HG03342 (cell line): ENCODE data around the gene DECR2.

Experiments used
- ATAC-seq: cut with Tn5 transposase; IDR thresholded peaks from one replicate; pipeline ENCODE4 v1.9.1; 2021; ENCODE audit warnings: mild to moderate bottlenecking, moderate library complexity; ENCODE audit not compliant: unreplicated experiment

DECR2 gene

GRCh38 chr16:364595-365491 lies 36.8 kb upstream of the DECR2 start:
- ATAC-seq, result no peak

DNA sequence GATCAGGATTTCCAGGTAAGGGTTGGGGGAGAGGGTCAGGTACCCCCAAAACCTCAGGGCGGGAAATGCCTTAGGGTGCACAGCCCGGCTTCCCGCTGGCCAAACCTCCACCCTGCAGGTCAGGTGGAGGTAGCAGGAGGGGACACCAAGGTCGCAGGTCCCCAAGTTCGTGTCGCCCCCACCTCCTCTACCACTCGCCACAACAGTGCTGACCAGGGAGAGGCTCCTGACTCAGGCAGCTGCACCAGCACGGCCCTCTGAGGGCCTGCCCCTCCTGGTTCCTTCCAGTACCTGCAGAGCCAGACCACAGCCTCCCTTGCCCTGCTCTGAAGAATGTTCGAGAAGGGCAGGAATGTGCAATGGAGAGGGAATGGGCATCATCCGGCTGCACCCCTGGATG lies 35.2 kb upstream of the DECR2 start:
- ATAC-seq, result no peak

GRCh38 chr16:367333-367903 lies 34.3 kb upstream of the DECR2 start:
- ATAC-seq, result no peak

- ATAC-seq, result no peak
Observed at GRCh38 chr16:368388-369158, 33.1 kb upstream of the DECR2 start.

- ATAC-seq, result no peak
Observed at GRCh38 chr16:369275-369865, 32.3 kb upstream of the DECR2 start.

- no peak for ATAC-seq
Observed at GRCh38 chr16:369866-370436, 31.7 kb upstream of the DECR2 start.

DNA sequence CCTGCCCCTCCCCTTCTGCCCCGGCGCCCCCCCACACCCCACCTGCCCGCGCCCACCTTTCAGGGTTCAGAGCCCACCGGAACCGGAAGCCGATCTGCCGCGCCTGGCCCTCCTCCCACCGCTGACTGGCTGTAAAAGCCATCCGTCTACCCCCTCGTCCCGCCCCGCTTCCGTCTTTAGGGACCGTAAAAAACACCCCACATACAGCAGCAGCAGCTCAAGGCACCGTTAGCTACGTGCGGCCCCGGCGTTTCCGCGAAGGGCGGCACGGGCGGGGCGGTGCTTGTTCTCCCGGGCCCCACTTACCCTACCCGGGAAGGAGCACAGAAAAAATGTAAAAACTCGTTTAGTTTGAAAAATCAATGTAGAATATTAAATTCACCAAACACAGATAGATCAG lies 31.2 kb upstream of the DECR2 start, which contains the start of gene MRPL28:
TSS of gene MRPL28 (minus strand) at position 96 of the 400 bp plus-strand sequence. CDS start 320 bp downstream, outside the sequence.
- ATAC-seq, result peak; percentile 82

DNA sequence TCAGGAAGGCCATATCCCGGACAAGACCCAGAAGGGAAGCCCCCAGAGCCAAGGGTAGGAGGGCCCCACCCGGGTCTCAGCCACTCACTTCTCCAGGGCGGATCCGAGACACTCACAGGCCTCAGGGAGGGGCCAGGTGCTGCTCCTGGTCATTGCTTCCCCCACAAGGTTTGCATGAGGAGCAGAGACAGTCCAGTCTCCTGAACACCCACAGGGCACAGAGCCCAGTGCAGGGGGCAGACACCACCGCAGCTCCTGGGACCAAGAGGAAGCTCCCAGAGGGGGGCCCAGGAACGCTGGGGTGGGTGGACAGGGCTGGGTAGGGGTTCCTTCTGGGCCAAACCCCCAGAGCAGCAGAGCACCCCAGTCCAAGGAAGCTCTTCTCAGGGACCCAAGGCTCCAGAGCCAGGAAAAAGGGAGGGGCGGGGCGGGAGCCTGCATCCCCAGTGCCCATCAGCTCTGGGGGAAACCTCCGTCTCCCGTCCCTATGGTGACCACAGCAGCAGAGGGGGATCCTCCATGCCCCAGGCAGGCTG lies 30.6 kb upstream of the DECR2 start:
- ATAC-seq, result no peak

DNA sequence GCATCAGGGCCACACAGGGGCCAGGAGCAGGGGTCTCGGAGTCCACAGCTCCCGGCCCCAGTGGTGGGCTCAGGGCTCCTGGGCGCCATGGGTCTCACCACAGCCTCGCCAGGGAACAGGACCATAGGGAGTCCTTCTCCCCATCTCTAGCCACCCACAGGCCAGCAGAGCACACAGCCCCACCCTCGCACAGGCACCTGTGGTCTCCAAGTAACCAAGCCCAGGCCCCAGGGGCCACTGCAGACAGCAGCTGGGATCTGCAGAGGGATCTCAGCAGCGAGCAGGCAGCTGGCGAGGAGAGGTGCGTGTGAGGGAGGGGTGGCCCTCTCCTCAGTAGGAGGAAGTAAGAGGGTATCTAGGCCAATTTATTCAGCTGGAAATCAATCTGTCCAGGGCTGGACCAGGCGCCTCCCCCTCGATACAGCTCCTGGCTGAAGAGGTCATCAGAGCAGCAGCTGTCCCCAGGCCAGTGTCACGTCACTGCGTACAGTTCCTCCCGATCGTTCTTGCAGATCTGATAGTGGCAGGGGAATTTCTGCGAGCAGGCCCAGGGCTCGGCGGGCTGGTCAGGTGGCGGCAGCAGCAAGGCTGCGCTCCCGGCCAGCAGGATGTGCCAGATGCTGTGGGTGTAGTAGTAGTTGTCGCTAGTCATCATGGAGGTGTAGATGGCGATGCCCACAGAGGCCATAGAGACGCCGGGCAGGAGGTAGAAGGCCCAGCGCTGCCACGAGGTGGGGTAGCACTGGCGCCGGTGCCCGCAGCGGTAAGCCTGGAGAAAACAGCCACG lies 30.0 kb upstream of the DECR2 start:
- no peak for ATAC-seq

DNA sequence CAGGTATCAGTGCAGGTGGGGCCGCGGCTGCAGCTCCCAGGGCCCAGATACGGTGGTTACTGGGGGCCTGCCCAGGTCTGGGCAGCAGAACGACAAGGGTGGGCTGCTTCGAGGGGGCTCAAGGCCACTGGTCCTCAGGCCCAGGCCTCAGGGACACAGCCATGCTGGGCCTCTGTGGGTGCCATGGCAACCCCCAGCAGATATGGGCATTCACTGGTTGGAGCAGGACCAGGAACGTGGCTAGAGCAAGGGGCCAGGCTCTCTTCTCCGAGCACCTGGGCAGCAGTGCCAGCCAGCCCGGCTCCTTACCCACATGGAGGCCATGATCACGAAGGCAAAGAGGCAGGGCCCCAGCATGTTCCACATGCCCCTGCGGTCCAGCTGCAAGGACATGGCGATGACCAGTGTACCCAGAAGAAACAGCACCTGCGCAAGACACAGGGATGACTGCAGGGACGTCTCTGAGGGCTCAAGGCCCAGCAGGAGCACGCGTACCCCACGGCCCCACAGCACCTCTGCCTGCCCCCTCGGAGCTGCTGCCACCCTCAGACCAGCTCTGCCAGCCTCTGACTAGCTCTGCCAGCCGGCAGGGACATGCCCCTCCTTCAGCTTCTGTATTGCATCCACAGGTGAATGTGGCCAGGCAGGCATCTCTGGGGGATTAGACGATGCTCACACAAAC lies 29.2 kb upstream of the DECR2 start:
- no peak for ATAC-seq

GRCh38 chr16:373020-373598 lies 28.6 kb upstream of the DECR2 start:
- ATAC-seq, result no peak

DNA sequence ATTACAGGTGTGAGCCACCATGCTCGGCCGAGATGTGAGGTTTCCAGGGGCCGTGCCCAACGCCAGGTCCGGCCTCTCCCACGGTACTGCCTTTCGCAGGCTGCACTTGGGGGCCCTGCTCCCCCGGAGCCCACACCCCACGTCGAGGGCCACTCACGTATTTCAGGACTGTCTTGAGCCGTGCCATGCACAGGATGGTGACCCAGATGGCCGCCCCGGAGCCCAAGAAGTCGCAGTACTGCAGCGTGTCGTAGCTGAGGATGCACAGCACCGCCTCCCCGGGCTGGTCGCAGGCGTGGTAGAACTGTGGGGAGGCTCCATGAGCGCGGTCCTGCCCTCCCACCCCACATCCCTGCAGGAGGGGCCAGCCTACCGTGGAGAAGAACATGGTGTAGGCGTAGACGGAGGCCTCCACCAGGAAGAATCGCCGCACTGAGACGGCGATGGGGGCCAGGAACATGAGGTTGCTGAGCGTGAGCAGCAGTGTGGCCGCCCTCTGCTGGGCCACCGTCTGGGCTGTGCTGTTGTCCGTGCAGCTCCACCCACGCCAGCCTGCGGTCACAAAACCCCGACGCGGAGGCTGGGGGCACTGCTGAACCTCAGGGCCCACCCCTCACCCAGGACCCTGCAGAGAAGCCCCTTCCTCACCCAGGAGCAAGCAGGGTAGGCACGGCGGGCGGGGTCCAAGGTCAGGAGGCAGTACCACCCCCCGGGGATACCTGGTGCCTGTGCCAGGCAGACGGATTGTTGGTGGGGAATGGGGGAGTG lies 27.7 kb upstream of the DECR2 start:
- no peak for ATAC-seq

DNA sequence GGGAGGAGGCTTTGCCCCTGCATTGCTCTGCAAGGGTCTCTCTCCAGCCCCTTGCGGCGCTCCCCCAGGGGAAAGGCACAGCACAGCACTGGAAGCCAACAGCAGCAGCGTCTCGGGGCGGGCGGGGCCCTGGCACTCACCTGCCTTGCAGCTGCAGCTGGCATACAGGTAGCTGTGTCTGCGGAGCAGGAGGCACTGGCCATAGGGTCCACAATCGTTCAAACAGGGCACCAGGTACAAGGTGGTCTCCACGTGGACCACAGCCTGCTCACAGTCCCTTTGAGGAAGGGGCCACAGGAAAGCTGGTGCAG lies 27.1 kb upstream of the DECR2 start:
- no peak for ATAC-seq

DNA sequence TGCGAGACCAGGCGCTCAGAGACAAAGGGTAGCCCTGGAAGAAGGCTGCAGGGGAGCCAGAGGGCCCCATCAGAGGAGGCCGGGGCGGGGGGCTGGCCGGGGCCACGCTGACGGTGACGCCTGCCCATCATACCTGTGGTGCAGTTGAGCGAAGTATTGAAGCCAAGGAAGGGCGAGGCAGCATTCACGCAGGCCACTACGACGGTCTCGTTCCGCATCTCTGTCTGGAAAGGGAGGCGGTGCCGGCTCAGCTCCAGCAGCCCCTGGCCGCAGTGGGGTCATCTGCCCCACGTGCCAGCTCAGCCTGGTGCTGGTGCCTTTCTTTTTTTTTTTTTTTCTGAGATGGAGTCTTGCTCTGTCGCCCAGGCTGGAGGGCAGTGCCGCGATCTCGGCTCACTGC lies 26.5 kb upstream of the DECR2 start:
- ATAC-seq, result no peak

DNA sequence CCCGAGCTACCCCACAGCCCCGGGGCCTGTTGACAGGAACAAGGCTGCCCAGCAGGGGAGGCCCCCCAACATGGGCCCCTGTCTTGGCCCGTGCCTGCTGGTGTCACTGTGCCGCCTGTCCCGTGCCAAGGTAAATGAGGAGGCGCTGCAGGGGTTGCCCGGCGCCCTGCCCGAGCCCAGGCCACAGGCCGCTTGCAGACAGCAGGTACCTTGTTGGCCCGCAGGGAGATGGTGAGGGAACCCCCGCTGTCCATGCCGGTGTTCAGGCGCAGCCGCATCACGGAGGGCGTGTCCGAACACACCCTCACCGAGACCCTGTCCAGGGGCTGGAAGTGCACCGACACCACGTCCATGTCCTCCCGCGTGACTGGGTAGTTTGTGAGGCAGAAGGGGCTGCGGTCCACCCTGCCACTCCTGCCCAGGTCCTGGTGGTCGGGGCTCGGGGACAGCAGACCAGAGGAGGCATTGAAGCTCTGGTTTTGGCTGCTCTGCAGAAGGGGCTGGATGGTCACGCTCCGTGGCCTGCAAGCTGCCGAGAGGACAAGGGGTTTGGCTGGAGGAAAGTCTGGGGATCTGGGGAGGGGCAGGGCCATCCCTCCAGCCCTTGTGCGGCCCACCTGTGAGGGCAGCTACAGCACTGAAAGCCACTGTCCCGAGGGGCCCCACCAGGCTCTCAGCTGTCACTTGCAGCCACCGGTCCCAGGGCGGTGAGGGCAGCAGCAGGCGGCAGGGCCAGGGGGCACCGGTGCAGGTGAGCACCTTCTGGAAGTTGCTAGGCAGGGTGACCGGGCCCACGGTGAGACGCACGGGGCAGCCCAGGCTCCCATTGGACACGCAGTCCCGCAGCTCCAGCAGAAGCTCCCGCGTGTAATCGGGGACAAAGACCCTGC lies 25.5 kb upstream of the DECR2 start:
- ATAC-seq, result no peak

GRCh38 chr16:376817-377418 lies 24.8 kb upstream of the DECR2 start:
- no peak for ATAC-seq

DNA sequence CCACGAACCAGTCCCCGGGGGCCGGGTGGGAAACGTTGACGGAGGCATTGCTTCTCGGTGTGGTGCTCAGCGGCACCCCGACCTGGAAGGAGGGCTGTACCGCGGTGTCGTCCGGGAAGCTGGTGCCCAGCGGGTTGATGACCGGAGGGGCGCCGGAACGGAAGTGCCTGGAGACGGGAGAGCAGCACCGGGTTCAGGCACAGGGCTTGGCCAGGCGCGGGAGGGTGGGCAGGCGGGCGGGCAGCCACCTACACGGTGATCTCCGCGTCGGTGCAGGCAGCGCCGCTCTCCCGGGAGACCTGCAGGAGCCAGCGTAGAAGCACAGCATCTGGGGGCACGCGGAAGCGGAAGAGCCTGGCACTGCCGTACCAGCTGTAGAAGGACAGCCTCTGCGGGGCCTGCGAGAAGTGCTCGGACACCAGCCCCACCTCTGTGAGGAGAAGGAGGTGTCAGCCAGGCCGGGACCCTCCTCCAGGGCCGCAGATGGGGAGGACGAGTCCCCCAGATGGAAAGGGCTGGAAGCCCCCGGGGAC lies 24.2 kb upstream of the DECR2 start:
- ATAC-seq, result no peak
